NCI-H774 (cell line): ENCODE measurements around the gene TCL1B.

Experiments used
- DNase-seq: peaks from one replicate; lab custom pipeline; 2025; lab: John Stamatoyannopoulos, UW

Gene TCL1B

GRCh38 chr14:95667249-95667693 lies 19.0 kb upstream of the TCL1B start:
- DNase-seq: peak; percentile 58

- no peak for DNase-seq
Measured at GRCh38 chr14:95668235-95668772, 17.9 kb upstream of the TCL1B start.

DNA sequence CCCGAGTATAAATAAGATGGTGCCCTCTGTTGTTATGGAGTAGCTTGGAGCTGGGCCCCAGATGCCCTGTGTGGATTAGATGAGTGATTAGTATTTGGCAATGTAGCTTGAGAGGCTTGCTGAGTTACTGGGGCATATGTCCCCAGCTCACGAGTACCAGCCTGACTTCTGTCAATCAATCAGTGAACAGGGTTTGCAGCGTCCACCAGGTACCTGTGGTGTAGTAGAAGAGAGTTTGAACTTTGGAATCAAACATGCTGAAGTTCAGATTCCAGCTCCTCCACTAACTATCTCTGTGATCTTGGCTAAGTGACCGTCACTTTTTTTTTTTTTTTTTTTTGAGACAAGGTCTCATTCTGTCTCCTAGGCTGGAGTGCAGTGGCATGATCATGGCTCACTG lies 11.6 kb upstream of the TCL1B start:
- DNase-seq: no peak

- no peak for DNase-seq
Measured at GRCh38 chr14:95675486-95675885, 10.7 kb upstream of the TCL1B start.

- no peak for DNase-seq
Measured at GRCh38 chr14:95677179-95677835, 8.9 kb upstream of the TCL1B start.

DNA sequence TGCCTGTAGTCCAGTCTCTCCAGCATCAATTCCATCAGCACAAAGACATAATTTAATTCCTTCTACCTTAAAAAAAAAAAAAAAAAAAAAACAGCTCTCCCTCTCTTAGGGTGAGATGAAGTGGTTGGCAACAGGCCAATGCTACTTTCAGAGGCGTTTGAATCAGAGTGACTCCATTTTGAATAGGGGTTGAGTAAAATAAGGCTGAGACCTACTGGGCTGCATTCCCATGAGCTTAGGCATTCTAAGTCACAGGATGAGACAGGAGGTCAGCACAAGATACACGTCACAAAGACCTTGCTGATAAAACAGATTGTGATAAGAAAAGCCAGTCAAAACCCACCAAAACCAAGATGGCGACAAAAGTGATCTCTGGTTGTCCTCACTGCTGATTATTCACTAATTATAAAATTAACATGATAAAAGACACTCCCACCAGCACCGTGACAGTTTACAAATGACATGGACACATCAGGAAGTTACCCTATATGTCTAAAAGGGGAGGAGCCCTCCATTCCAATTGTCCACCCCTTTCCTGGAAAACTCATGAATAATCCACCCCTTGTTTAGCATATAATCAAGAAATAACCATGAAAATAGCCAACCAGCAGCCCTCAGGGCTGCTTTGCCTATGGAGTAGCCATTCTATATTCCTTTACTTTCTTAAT lies 6.9 kb upstream of the TCL1B start:
- no peak for DNase-seq

GRCh38 chr14:95679998-95680735 lies 6.1 kb upstream of the TCL1B start:
- peak; percentile 69 for DNase-seq

GRCh38 chr14:95681153-95681552 lies 5.1 kb upstream of the TCL1B start:
- no peak for DNase-seq

GRCh38 chr14:95683793-95684192 lies 2.4 kb upstream of the TCL1B start:
- DNase-seq: no peak

DNA sequence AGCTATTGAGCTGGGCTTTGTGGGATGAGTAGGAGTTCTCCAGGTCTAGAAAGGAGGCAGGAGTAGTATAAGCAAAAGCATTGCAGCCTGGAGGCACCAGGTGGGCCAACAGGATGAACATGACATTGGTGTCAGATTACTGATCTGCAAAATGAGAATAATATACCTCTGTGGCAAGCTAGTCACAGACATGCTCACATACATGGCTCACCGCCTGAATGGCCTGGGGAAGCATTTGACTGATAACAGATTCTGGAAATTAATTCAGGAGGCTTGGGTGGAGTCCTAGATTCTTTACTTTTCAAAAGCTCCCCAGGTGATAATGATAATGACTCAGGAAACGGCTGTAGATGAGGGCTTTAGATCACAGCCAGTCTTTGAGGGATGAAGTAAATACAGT lies 709 bp downstream of the TCL1B start:
- no peak for DNase-seq

DNA sequence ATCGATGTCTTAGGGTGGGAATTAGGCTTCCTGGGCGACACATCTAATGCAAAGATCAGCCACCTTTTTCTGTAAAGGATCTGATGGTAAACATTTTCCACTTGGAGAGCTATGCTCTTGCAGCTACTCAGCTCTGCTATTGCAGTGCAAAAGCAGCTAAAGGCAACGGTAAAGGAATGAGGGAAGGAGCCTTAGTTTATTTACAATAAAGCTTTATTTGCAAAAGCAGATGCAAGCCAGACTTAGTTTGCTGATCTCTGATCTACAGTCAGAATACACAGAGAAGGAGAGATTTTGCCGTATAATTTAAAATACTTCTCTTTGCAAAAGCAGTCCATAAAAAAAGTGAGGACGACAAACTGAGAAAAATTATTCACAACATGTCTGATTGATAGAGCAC lies 3.2 kb downstream of the TCL1B start:
- DNase-seq: no peak

- DNase-seq: no peak
Measured at GRCh38 chr14:95690815-95691214, 4.6 kb downstream of the TCL1B start.

DNA sequence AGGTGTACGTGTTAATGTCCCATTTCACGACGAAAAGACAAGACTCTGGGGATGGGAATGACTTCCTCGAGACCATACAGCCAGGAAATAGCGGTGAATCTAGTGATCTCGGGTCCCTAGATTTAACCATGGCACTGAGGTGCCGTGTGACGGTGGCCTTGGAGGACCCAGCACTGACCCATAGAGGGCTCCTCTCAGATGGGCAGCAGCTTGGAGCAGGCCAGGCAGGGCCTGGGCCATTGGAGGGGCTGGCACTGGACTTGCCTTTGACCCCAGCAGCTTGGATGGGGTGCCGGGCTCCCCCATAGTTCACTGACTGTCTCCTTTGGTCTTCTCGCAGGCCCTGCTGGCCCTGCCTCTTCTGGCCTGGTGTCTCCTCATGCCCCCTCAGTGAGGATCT lies 5.4 kb downstream of the TCL1B start:
- no peak for DNase-seq

DNA sequence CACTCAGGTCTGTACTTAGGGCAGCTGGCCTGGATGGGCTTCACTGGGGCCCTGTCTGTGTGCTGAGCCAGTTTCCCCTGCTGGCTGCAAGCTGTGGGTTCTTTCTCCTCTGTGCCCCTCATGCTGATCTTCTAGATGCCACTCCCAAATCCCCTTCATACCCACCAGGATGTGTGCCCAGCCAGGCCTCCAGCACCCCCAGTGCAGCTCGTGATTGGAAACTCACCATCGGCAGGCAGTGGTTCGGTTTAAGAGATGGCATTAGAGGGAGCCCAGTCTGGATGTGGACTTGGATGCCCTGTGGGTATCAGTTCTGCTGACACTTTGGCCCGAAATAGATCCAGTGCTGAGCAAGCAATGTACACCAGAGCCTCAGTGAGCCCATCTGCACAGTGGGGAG lies 5.9 kb downstream of the TCL1B start:
- no peak for DNase-seq

GRCh38 chr14:95695051-95695450 lies 8.8 kb downstream of the TCL1B start:
- no peak for DNase-seq

DNA sequence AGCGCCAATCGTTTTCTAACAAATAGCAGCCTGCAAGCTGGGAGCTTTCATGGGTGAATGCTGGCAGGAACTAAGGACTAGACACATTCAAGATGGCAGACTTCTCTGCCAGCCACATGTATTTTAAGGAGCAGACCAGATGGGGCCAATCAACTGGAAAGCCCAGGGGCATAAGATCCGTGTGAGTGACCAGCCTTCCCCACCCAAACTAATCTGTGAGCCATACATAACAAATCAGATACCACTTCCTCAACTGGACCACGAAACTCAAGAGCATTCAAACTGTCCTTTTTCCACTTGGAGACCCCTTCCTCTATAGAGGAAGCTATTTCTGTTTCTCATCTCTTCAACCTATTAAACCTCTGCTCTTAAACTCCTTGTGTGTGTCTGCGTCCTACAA lies 9.7 kb downstream of the TCL1B start:
- no peak for DNase-seq

- no peak for DNase-seq
Measured at GRCh38 chr14:95696741-95697140, 10.5 kb downstream of the TCL1B start.

GRCh38 chr14:95697764-95698163 lies 11.5 kb downstream of the TCL1B start:
- DNase-seq: no peak

DNA sequence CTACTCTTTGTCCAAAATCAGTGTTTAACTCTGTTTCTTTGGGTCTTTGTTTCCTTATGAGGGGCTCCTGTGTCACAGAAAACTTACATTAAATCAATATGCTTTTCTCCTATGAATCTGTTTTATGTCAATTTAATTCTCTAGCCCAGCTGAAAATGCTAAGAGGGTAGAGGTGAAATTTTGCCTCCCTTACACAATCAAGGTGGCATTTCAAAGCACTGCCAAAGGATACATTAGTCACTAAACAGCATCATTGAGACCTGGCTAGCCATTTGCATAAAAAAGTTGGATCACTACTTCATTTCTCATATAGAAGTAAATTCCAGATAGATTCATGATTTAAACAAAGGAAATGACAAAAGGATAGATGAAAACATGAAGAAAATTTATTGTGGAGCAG lies 12.1 kb downstream of the TCL1B start:
- DNase-seq: no peak

GRCh38 chr14:95699412-95699811 lies 13.2 kb downstream of the TCL1B start:
- no peak for DNase-seq

GRCh38 chr14:95700221-95700976 lies 14.2 kb downstream of the TCL1B start:
- DNase-seq: no peak

GRCh38 chr14:95701846-95702221 lies 15.6 kb downstream of the TCL1B start:
- no peak for DNase-seq
